Calu3 (cell line): Measurements from ENCODE around the gene BCL7A. TPM values are rescaled to one million over a fixed set of nuclear protein-coding genes. Genes with fewer than 3 reads are reported as not detected.
A peak's percentile ranks its signal among the peaks of the same experiment; 100 is the strongest.

Experiments
- BruUV-seq: library from RNA; stranded (reverse); fragments of 400-500 nt; replicated peaks from 2 replicates; lab custom pipeline; 2021; lab: Mats Ljungman, UMichigan
- CTCF ChIA-PET: fragments of 300-600 bp; sonication (Branson Sonifier 250); formaldehyde crosslinking; loops from one replicate; lab custom pipeline; 2022; ENCODE audit warnings: antibody characterized with exemption; lab: Charles Lee
- DNase-seq: peaks from one replicate; pipeline ENCODE4 v3.0.0; 2022
- H3K27ac Mint-ChIP-seq: one replicate; pipeline ENCODE4 v1.8.0; 2022; ENCODE audit warnings: mixed read lengths; ENCODE audit not compliant: unreplicated experiment
- H3K27me3 Mint-ChIP-seq: one replicate; pipeline ENCODE4 v1.8.0; 2022; ENCODE audit warnings: mixed read lengths; ENCODE audit not compliant: unreplicated experiment
- H3K36me3 Mint-ChIP-seq: one replicate; pipeline ENCODE4 v1.8.0; 2022; ENCODE audit warnings: mild to moderate bottlenecking, moderate library complexity, mixed read lengths; ENCODE audit not compliant: insufficient read depth, unreplicated experiment
- H3K4me1 Mint-ChIP-seq: one replicate; pipeline ENCODE4 v1.8.0; 2022; ENCODE audit warnings: mild to moderate bottlenecking, low read depth, mixed read lengths; ENCODE audit not compliant: unreplicated experiment
- H3K4me3 Mint-ChIP-seq: one replicate; pipeline ENCODE4 v1.8.0; 2022; ENCODE audit warnings: mild to moderate bottlenecking, low read depth, moderate library complexity, mixed read lengths; ENCODE audit not compliant: unreplicated experiment
- H3K9me3 Mint-ChIP-seq: one replicate; pipeline ENCODE4 v1.8.0; 2022; ENCODE audit warnings: low read depth, mixed read lengths; ENCODE audit not compliant: unreplicated experiment
- intact Hi-C: fragments of 100-400 bp; cut with micrococcal nuclease; formaldehyde crosslinking; loops from one replicate; pipeline ENCODE4 v1.10.0; 2022; ENCODE audit not compliant: unreplicated experiment
- total RNA-seq: library from RNA; stranded (reverse); gene quantifications from 2 replicates; pipeline ENCODE4 v1.2.3, GENCODE V29; 2022
- TF ChIP-seq, protein P1 (sequence below): fragments of 200-600 bp; IDR thresholded peaks from one replicate; pipeline ENCODE4 v1.8.0; 2022; ENCODE audit warnings: antibody characterized with exemption; ENCODE audit not compliant: unreplicated experiment

The BCL7A gene
- total RNA-seq, 1 experiment from 2014 or later: 21.0 TPM

DNA sequence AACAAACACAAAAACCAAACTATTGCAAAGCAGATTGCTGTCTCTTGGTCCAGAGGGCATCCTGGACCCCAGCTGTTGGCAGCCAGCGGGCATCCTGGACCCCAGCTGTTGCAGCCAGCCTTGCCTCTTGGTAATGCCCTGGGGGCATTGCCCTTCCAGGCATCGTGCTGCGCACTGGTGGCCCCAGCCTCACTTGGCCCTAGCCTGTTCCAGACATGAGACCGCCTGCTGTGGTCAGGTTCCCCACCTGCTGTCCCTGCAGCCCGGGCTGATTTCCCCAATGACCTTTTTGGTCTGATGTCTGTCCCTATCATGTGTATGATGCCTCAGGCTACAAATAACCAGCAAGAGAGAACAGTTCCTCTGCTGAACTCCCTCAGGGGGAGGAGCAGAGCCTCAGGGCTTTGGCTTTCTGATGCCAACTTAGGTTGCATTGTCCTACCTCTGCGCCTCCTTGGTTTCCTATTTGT, 77.6 kb downstream of the BCL7A start:
- no peak for DNase-seq
- H3K36me3 Mint-ChIP-seq: peaks cover 11% of the 10 kb centered on the region
- intact Hi-C loops: loop anchor here (2.0 kb wide), 1 partner anchor 19 kb away; no protein-coding TSS in a partner anchor
- no TSS peak for BruUV-seq
- TF ChIP-seq, protein P1, sequence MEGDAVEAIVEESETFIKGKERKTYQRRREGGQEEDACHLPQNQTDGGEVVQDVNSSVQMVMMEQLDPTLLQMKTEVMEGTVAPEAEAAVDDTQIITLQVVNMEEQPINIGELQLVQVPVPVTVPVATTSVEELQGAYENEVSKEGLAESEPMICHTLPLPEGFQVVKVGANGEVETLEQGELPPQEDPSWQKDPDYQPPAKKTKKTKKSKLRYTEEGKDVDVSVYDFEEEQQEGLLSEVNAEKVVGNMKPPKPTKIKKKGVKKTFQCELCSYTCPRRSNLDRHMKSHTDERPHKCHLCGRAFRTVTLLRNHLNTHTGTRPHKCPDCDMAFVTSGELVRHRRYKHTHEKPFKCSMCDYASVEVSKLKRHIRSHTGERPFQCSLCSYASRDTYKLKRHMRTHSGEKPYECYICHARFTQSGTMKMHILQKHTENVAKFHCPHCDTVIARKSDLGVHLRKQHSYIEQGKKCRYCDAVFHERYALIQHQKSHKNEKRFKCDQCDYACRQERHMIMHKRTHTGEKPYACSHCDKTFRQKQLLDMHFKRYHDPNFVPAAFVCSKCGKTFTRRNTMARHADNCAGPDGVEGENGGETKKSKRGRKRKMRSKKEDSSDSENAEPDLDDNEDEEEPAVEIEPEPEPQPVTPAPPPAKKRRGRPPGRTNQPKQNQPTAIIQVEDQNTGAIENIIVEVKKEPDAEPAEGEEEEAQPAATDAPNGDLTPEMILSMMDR: no peak
- no peaks in the 10 kb centered on the region for H3K27me3 Mint-ChIP-seq
- no peaks in the 10 kb centered on the region for H3K9me3 Mint-ChIP-seq
- CTCF ChIA-PET: interaction anchor here (0.7 to 4.0 kb wide), 3 partner anchors 19 to 76 kb away, joined by 3 to 30 read pairs (median 3); no protein-coding TSS in a partner anchor
- H3K4me1 Mint-ChIP-seq: peaks cover 51% of the 10 kb centered on the region
- no peak overlapping the region for H3K4me3 Mint-ChIP-seq
- H3K27ac Mint-ChIP-seq: no peak overlapping the region

DNA sequence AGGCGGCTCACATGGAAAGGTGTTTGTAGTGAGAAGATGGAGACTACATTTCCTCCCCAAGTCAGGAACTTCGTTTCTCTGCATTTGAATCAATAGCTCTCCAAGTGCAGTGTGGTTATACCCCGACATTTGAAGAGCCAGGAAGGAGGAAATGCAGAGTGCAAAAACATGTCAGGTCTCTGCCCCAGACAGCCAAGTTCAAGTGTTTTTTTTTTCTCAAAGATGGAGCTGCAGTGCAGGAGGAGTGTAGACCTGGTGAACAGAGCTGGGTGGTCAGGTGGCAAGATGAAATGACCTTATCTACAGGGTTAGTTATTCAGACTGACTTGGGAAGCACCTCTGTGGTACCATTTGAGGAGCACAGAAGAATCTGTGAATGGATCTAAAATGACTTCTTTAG, 78.2 kb downstream of the BCL7A start:
- CTCF ChIA-PET: interaction anchor here (1.2 to 4.0 kb wide), 2 partner anchors 19 to 36 kb away, joined by 3 to 30 read pairs; no protein-coding TSS in a partner anchor
- DNase-seq: no peak
- no peak overlapping the region for H3K4me3 Mint-ChIP-seq
- peak overlapping the region; percentile 25 for H3K27ac Mint-ChIP-seq
- peaks cover 11% of the 10 kb centered on the region for H3K36me3 Mint-ChIP-seq
- no peaks in the 10 kb centered on the region for H3K9me3 Mint-ChIP-seq
- H3K27me3 Mint-ChIP-seq: no peaks in the 10 kb centered on the region
- H3K4me1 Mint-ChIP-seq: peaks cover 51% of the 10 kb centered on the region
- intact Hi-C loops: loop anchor here (2.0 kb wide), 1 partner anchor 19 kb away; no protein-coding TSS in a partner anchor
- TF ChIP-seq, protein P1: no peak
- BruUV-seq: no TSS peak

DNA sequence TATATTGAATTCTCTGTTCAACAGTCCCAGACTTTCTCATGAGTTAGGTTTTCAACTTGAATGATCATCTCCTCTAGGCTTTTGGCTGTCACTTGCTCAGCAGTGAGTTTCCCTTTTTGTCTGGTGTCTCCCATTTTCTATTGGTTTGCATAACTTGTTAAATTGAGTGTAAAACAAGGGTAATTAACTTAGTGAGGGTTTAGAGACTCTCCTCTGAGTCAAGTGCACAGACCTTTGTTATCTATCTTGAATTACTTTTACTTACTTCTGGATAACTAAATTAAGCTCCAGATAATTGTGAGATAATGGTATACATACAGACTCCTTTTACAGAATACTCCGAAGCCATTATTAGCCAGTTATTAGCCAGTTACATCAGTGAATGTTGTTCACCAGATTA, 78.9 kb downstream of the BCL7A start:
- Mint-ChIP-seq H3K9me3 (no peaks in the 10 kb centered on the region), H3K36me3 (peaks cover 11% of the 10 kb centered on the region), H3K4me3 (no peak overlapping the region), H3K4me1 (peaks cover 52% of the 10 kb centered on the region), H3K27me3 (no peaks in the 10 kb centered on the region), H3K27ac (no peak overlapping the region)
- TF ChIP-seq, protein P1: no peak
- intact Hi-C loops: no loop called here
- no TSS peak for BruUV-seq
- no peak for DNase-seq
- CTCF ChIA-PET: interaction anchor here (1.2 to 4.0 kb wide), 2 partner anchors 20 to 37 kb away, joined by 3 to 30 read pairs; no protein-coding TSS in a partner anchor

DNA sequence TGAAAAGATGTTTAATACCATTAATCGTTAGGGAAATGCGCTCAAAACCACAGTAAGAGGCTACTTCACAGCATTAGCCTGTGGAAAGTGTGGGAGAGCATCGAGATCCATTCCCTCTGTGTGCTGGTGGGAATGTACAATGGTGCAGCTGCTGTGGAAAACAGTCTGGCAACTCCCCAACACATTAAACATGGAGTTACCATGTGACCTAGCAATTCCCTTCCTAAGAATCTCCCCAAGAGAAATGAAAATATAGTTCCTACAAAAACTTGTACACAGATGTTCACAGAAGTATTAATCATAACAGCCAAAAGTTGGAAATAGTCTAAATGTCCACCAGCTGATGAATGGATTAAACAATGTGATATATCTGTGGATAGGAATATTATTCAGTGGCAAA, 80.6 kb downstream of the BCL7A start:
- no peak for DNase-seq
- CTCF ChIA-PET: interaction anchor here (1.0 kb wide), 1 partner anchor 9 kb away, joined by 5 read pairs; no protein-coding TSS in a partner anchor
- BruUV-seq: no TSS peak
- peaks cover 11% of the 10 kb centered on the region for H3K36me3 Mint-ChIP-seq
- H3K4me1 Mint-ChIP-seq: peaks cover 52% of the 10 kb centered on the region
- no peaks in the 10 kb centered on the region for H3K9me3 Mint-ChIP-seq
- H3K27ac Mint-ChIP-seq: no peak overlapping the region
- H3K27me3 Mint-ChIP-seq: no peaks in the 10 kb centered on the region
- TF ChIP-seq, protein P1: no peak
- H3K4me3 Mint-ChIP-seq: no peak overlapping the region
- intact Hi-C loops: no loop called here
